ENCODE measurements around the gene ZC3H18. TPM values are rescaled to one million over a fixed set of nuclear protein-coding genes. Genes with fewer than 3 reads are reported as not detected.

The ZC3H18 gene
- total RNA-seq, 4 donors from 2014 or later, result 15.7 to 20.8 (median 20.3) TPM

DNA sequence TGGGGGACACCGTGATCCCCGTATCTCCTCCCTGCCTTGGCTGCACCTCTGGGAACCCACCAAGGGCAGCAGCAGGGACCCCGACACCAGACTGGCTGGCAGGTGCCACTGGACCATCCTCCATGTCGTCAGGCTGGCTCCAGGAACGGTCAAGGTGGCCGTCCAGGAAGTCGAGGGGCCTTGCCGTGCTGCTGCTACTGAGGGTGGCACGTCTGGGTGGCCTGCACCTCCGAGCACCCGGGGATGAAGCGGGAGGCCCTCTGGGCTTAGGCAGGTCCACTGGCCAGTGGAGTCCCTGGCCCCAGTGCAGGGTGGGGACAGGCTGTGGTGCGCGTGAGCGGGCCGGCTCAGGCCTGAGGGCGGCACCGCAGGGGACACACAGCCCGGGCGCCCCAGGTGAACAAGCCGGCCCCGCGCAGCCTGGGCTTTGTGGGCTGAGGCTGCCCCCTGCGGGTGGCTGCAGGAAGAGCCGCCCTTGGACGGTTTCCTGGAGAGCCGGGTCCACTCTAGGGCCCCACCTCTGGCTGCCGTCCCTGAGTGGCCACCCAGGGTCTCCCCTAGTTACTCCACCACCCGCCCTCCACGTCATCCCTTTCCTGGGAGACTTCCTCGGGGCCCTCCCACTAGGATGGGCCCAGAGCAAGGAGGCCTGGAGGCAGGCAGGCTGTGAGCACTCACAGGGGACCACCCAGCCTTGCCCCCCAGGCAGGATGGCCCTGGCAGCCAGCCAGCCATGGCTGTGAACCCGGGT, 42.8 kb upstream of the ZC3H18 start:
- no peak for TF ChIP-seq POLR2AphosphoS5 (IDR thresholded peaks at IDR 0.05)
- no peak for TF ChIP-seq EP300 (IDR thresholded peaks at IDR 0.05)
- TF ChIP-seq, protein P1, sequence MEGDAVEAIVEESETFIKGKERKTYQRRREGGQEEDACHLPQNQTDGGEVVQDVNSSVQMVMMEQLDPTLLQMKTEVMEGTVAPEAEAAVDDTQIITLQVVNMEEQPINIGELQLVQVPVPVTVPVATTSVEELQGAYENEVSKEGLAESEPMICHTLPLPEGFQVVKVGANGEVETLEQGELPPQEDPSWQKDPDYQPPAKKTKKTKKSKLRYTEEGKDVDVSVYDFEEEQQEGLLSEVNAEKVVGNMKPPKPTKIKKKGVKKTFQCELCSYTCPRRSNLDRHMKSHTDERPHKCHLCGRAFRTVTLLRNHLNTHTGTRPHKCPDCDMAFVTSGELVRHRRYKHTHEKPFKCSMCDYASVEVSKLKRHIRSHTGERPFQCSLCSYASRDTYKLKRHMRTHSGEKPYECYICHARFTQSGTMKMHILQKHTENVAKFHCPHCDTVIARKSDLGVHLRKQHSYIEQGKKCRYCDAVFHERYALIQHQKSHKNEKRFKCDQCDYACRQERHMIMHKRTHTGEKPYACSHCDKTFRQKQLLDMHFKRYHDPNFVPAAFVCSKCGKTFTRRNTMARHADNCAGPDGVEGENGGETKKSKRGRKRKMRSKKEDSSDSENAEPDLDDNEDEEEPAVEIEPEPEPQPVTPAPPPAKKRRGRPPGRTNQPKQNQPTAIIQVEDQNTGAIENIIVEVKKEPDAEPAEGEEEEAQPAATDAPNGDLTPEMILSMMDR (IDR thresholded peaks at IDR 0.05), result peak; percentile 60 to 84
- no peak overlapping the region for H3K4me3 ChIP-seq
- DNase-seq (ENCODE audit: low spot score in 2 of 2), result no peak
- H3K4me1 ChIP-seq, result peaks cover 25% of the 10 kb centered on the region
- WGBS, result 29% methylated on average over 5 of the region's 32 CpGs
- H3K9me3 ChIP-seq, result no peaks in the 10 kb centered on the region
- H3K27ac ChIP-seq, result no peak overlapping the region
- peaks cover 6% of the 10 kb centered on the region for H3K27me3 ChIP-seq
- H3K36me3 ChIP-seq, result no peaks in the 10 kb centered on the region

DNA sequence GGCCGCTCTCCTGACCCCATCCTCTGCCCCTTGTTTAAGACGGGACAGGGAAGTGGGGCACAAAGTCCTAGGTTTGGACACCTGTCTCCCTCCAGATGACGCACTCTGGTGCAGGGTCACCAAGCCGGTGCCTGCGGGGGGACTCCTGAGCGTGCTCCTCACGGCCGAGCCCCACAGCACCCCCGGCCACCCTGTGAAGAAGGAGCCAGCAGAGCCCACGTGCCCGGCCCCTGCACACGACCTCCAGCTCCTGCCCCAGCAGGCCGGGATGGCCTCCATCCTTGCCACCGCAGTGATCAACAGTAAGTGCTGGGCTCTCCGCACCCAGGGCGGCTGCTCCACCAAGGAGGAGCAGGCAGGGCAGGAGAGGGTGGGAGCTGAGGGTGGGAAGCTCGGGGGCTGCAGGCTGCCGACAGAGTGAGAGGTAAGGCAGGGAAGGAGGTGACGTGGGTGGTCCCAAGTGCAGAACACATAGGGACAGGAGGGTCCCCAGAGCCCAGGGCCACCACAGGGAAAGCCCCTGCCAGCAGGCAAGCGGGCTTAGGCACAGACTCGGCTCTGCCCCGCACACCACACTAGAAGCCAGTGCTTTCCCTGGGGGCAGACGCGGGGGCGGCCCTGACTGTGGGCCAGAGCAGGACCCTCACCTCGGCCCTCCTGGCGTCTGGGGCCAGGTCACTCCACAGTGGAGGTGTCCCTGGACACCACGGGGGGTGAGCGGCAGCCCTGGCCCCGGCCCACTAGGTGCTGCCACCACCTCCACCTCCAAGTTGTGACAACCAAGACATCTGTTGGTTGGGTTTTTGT, 42.1 kb upstream of the ZC3H18 start:
- H3K9me3 ChIP-seq, result no peaks in the 10 kb centered on the region

DNA sequence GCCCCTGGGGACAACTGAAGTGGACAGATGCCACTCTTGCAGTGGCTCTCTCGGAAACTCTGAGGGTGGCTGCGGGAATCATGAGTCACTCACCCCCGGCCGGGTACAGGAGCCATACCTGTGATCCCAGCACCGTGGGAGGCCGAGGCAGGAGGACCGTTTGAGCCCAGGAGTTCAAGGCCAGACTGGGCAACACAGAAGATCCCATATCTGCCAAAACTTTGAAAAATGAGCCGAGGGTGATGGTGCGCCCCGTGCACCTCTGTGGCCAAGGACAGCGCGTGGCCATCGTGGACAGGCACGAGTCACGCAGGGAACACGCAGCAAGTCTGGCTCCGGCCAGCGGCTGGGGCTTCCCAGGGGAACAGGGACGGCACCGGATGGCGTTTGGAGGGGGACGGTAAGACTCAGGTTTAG, 41.3 kb upstream of the ZC3H18 start:
- no peak for DNase-seq (ENCODE audit: low spot score in 2 of 2)
- WGBS, result 91% methylated on average over 22 of the region's 22 CpGs
- Histone ChIP-seq H3K27ac (no peak overlapping the region), H3K9me3 (no peaks in the 10 kb centered on the region), H3K36me3 (no peaks in the 10 kb centered on the region), H3K4me3 (no peak overlapping the region), H3K4me1 (peaks cover 34% of the 10 kb centered on the region), H3K27me3 (no peaks in the 10 kb centered on the region)
- TF ChIP-seq EP300 (IDR thresholded peaks at IDR 0.05), result no peak
- no peak for TF ChIP-seq POLR2AphosphoS5 (IDR thresholded peaks at IDR 0.05)
- no peak for TF ChIP-seq POLR2A (IDR thresholded peaks at IDR 0.05)
- TF ChIP-seq, protein P1 (IDR thresholded peaks at IDR 0.05), result no peak

More for the DNA sequence above, 42.1 kb upstream of the ZC3H18 start:
- peaks cover 6% of the 10 kb centered on the region for H3K27me3 ChIP-seq
- 72% methylated on average over 19 of the region's 30 CpGs for WGBS
- no peaks in the 10 kb centered on the region for H3K36me3 ChIP-seq
- no peak overlapping the region for H3K4me3 ChIP-seq
- H3K4me1 ChIP-seq, result peaks cover 30% of the 10 kb centered on the region
- no peak for TF ChIP-seq POLR2A (IDR thresholded peaks at IDR 0.05)
- TF ChIP-seq, protein P1 (IDR thresholded peaks at IDR 0.05), result no peak
- no peak for TF ChIP-seq POLR2AphosphoS5 (IDR thresholded peaks at IDR 0.05)
- TF ChIP-seq EP300 (IDR thresholded peaks at IDR 0.05), result no peak
- no peak overlapping the region for H3K27ac ChIP-seq
- DNase-seq (ENCODE audit: low spot score in 2 of 2), result no peak

GRCh38 chr16:88529596-88529995, 40.6 kb upstream of the ZC3H18 start:
- TF ChIP-seq EP300 (IDR thresholded peaks at IDR 0.05), result no peak
- no peak for TF ChIP-seq POLR2A (IDR thresholded peaks at IDR 0.05)
- TF ChIP-seq POLR2AphosphoS5 (IDR thresholded peaks at IDR 0.05), result no peak
- TF ChIP-seq, protein P1 (IDR thresholded peaks at IDR 0.05), result no peak
- DNase-seq (ENCODE audit: low spot score in 2 of 2), result no peak
- H3K36me3 ChIP-seq, result no peaks in the 10 kb centered on the region
- no peak overlapping the region for H3K27ac ChIP-seq
- H3K9me3 ChIP-seq, result no peaks in the 10 kb centered on the region
- peaks cover 33% of the 10 kb centered on the region for H3K4me1 ChIP-seq
- H3K4me3 ChIP-seq, result no peak overlapping the region
- no peaks in the 10 kb centered on the region for H3K27me3 ChIP-seq
- 92% methylated on average over 9 of the region's 9 CpGs for WGBS
